RPMI8226 (cell line): Measurements from ENCODE around the gene DDI2.
"Not testable (repeated sequence)": the region's sequence is repeated elsewhere in the genome, so short reads cannot be mapped to it uniquely, and the experiment has no call there.

Source experiments
- DNase-seq: peaks from one replicate; pipeline ENCODE4 v3.0.0-alpha.2; 2015

DDI2 gene

GRCh38 chr1:15637826-15638225 lies 20.6 kb downstream of the DDI2 start:
- DNase-seq, result no peak

- DNase-seq, result no peak
These were observed 22.0 kb downstream of the DDI2 start for GRCh38 chr1:15639262-15639661.

DNA sequence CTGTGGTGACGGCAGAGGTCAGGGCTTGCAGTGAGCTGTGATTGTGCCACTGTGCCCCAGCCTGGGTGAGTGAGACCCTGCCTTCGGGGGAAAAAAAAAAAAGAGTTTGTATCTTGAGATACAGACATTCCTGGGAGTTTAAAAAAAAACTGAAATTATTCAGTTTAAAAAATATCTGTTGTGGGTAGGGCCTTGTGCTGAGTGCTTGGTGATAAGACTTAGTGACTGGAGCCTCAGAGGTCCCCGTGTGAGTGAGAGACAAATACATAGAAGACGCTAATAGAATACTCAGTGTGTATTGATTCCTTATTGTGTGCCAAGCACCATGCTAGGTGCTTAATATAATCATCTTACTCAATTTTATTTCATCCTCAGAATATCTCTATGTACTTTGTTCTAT lies 22.7 kb downstream of the DDI2 start:
- no peak for DNase-seq

DNA sequence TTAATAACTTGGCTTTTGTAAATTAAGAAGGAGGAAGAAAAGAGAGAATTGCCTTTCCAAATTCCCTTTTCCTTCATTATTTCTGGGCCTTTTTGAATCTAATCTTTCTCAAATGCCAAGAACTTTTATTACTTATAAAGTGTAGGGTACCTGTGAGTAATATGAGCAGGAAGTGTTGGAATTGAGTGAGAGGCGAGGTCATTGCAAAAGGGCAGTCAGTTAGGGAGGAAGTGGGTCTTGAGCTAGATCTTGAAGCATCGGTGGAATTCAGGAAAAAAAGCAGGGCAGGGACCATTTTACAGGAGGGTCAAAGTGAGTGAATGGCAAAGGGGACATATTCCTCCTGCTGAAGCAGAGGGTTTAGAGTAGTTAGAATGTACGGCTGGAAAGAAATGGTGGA lies 23.4 kb downstream of the DDI2 start:
- no peak for DNase-seq

- no peak for DNase-seq
These were observed 32.7 kb downstream of the DDI2 start for GRCh38 chr1:15649937-15650336.

GRCh38 chr1:15650433-15650832 lies 33.2 kb downstream of the DDI2 start:
- DNase-seq, result no peak

DNA sequence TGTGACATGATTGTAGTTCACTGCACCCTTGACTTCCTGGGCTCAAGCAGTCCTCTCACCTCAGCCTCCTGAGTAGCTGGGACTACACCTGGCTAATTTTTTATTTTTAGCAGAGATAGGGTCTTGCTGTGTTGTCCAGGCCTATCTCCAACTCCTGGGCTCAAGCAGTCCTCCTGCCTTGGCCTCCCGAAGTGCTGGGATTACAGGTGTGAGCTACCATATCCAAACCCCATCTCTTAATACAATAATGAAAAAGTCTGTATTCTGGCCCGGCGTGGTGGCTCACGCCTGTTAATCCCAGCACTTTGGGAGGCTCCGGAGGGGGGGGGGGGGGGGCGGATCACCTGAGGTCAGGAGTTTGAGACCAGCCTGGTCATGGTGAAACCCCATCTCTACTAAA lies 34.9 kb downstream of the DDI2 start:
- DNase-seq, result not testable (repeated sequence)

DNA sequence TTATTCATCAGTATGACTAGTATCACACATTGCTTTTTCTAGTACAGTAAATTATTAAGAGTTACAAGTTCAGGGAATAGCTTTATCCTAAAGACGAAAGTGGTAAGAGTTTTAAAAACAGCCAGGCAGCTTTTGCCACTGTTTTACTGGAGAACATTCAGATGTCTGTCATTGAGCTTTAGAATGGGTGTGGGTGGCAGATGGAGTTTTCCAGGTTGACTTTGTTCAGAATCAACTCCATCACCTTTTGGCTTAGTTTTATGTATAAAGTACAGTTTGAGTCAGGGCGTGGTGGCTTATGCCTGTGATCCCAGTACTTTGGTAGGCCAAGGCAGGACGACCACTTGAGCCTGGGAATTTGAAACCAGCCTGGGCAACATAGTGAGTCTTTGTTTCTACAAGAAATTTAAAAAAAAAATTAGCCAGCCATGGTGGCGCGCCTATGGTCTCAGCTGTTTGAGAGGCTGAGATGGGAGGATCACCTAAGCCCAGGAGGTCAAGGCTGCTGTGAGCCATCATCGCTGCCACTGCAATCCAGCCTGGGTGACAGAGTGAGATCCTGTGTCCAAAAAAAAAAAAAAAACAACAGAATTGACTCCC lies 36.9 kb downstream of the DDI2 start:
- DNase-seq, result no peak

DNA sequence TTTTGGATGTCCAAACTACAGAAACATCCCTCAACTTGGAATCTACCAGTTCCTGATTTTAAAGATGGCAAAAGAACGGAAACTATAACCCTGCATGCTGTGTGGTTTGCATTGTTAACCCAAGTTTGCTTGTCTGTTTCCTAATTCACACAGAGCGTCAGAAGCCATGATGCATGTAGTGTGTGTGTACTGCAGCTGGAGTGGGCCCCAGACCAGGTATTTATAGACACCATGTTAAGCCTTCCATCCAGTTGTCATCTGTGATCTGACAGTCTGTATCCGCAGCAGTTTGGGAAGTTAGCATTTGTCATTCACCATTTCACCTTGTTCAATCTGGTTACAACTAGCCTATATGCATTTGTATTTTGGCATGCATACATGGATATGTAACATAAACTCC lies 39.2 kb downstream of the DDI2 start:
- no peak for DNase-seq

GRCh38 chr1:15657021-15657420 lies 39.8 kb downstream of the DDI2 start:
- no peak for DNase-seq

- no peak for DNase-seq
These were observed 42.9 kb downstream of the DDI2 start for GRCh38 chr1:15660151-15660550.

- DNase-seq, result no peak
These were observed 45.2 kb downstream of the DDI2 start for GRCh38 chr1:15662477-15662876.

GRCh38 chr1:15663925-15664324 lies 46.7 kb downstream of the DDI2 start:
- DNase-seq, result no peak

GRCh38 chr1:15667362-15667761 lies 50.1 kb downstream of the DDI2 start:
- no peak for DNase-seq

DNA sequence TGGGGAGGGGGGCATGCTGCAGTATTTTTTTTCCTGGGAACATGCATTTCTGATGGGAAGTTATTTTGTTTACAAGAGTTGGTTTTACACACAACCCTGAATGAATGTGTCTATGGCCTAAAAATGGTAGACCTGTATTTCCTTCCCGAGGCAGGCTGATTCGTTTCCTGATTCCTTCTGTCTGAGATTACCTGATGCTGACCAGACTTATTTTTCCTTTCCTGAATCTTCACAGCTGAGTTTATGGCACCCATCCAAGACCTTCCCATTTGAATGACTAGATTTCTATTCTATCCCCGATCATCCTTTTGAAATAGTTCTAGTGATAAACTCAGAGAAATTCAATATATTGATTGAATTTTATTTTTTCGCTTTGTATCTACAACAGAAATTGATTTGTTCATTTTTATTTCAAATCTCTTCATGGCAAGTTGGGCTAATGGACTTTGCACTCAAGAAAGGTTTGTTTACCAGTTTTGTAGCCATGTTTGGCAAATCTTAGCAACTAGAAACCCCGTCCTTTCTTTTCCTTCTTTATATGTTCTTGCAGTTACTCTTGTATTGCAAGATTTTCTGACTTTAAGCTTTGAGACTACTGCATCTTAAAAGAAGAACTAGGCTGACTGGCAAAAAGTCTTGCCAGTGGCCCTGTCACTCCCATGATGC lies 51.0 kb downstream of the DDI2 start:
- no peak for DNase-seq

- DNase-seq, result no peak
These were observed 51.8 kb downstream of the DDI2 start for GRCh38 chr1:15669074-15669473.

GRCh38 chr1:15669864-15670263 lies 52.6 kb downstream of the DDI2 start:
- no peak for DNase-seq

- no peak for DNase-seq
These were observed 54.2 kb downstream of the DDI2 start for GRCh38 chr1:15671430-15671829.

- DNase-seq, result no peak
These were observed 57.3 kb downstream of the DDI2 start for GRCh38 chr1:15674386-15675159.

DNA sequence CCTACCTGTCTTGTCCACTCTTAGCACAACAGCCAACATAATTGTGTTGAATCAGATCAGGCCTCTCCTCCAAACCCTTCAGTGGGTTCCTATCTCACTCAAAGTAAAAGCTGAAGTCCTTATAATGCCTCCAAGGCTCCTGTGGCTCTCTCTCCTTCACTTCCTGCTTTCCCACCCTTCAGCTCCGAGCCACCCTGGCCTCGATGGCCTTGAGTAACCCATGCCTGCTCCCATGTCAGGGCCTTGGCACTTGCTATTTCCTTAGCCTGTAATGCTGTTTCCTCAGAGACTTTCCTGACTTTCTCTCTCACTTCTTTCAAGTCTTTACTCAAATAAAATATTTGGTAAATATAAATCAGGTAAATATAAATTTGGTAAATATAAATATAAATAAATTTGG lies 58.8 kb downstream of the DDI2 start:
- DNase-seq, result no peak

- no peak for DNase-seq
These were observed 59.7 kb downstream of the DDI2 start for GRCh38 chr1:15676688-15677661.

GRCh38 chr1:15678578-15678977 lies 61.3 kb downstream of the DDI2 start:
- DNase-seq, result peak; percentile 62

- DNase-seq, result no peak
These were observed 62.9 kb downstream of the DDI2 start for GRCh38 chr1:15680131-15680530.
